Fibroblast of mammary gland (primary cell): ENCODE measurements around the gene RHOJ.
"Not testable (repeated sequence)": the region's sequence is repeated elsewhere in the genome, so short reads cannot be mapped to it uniquely, and the experiment has no call there.

Experiments used
- DNase-seq: peaks from one replicate; pipeline ENCODE4 v3.0.0-alpha.2; 2010; ENCODE audit warnings: low read depth
- H3K4me3 ChIP-seq: 2 replicates; pipeline ENCODE4 v1.5.1; 2011; ENCODE audit warnings: low read depth, mild to moderate bottlenecking, low read length, moderate library complexity; ENCODE audit not compliant: control insufficient read depth
- CTCF ChIP-seq: conservative IDR thresholded peaks from 2 replicates; pipeline ENCODE4 v1.5.1; 2011; ENCODE audit warnings: low read depth, low read length, inconsistent platforms; ENCODE audit not compliant: control insufficient read depth, insufficient read depth

The RHOJ gene

DNA sequence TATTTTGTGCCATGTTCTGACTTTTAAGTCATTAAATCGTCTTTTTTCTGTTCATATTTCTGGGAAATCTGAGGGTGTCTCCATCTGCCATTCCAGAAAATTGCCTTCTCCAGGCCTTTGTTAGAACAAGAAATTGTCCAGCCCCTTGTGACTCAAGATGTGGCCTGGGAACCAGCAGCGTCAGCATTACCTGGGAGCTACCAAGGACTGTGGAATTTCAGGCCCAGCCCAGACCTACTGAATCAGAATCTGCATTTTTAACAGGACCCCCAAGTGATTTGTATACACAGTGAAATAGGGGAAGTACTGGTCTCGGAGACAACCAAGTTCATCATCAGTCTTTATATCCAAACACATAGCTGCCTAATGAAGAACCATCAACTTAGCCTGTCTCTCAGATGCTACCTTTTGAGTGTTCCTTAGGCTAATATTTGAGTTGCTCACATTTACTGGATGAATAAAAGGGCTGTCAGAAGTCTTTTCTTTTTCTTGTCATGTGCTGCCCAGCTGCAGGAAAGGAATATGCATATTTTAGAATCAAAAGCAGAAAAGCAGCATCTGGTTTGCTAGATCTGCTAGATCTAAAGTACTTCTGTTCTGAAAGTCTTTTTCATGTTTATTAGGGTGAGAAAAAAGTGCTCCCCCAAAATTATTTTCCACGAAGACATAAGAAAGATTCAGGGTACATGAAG is 93.3 kb downstream of the RHOJ start:
- no peak for TF ChIP-seq CTCF
- H3K4me3 ChIP-seq: no peak overlapping the region
- no peak for DNase-seq

- H3K4me3 ChIP-seq: no peak overlapping the region
- TF ChIP-seq CTCF: no peak
- DNase-seq: no peak
Measured at GRCh38 chr14:63299351-63300110, 95.3 kb downstream of the RHOJ start.

DNA sequence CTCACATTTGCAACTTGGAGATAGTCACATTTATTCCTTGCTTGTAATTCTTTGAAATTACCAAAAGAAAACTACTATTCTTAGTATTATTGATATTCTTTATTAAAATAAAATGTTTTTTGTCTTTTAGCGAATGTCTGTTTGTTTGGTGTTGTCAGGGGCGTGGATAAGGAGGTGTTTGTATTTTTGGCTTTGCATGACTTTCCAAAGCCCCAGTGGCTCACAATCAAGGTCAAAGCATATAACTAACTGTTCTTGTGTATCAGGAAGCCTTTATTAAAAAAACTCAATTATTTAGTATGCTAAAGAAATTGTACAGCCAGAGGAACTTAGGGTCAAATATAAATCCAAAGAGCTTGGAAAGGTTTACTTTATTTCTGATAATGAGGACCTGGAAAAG is 96.6 kb downstream of the RHOJ start:
- no peak overlapping the region for H3K4me3 ChIP-seq
- no peak for TF ChIP-seq CTCF
- DNase-seq: no peak

DNA sequence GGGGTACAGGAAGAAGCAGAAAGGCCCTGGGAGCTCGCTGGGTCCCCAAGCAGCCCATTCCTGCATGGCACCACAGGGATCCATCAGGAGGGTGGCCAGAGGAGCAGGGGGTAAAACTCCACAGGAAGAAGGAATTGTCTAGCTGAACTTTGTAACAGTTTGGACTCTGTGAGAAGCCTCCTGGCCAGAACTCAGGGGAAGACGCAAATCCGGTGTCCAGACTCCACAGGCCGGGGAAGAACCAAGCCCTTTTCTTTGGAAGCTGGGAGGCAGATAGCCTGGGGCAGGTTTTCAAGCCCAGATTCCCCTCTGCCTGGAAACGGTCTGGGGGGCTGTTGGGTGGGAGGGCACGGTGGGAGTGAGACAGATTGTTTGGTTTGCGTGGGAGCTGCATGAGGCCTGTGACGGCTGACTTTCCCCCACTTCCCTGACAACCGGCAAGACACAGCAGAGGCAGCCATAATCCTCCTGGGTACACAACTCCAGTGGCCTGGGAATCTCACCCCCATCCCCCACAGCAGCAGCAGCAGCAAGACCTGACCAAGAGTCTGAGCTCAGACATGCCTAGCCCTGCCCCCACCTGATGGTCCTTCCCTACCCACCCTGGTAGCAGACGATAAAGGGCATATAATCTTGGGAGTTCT is 97.8 kb downstream of the RHOJ start:
- no peak overlapping the region for H3K4me3 ChIP-seq
- DNase-seq: no peak
- no peak for TF ChIP-seq CTCF

DNA sequence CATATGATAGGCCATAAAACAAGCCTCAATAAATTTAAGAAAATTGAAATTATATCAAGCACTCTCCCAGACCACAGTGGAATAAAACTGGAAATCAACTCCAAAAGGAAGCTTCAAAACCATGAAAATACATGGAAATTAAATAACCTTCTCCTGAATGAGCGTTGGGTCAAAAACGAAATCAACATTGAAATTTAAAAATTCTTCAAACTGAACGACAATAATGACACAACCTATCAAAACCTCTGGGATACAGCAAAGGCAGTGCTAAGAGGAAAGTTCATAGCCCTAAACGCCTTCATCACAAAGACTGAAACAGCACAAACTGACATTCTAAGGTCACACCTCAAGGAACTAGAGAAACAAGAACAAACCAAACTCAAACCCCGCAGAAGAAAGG is 100.2 kb downstream of the RHOJ start:
- not testable (repeated sequence) for DNase-seq, H3K4me3 ChIP-seq

- peak; percentile 54 for TF ChIP-seq CTCF
- DNase-seq: peak; percentile 15
Measured at GRCh38 chr14:63308723-63309317, 104.6 kb downstream of the RHOJ start.

GRCh38 chr14:63318835-63319234 is 114.6 kb downstream of the RHOJ start, which contains the start of gene GPHB5:
Gene GPHB5, minus strand, starts transcription at chr14:63318935. Its CDS starts 1,086 bp downstream, at chr14:63317849.
- TF ChIP-seq CTCF: no peak
- no peak within 1 kb of the TSS for H3K4me3 ChIP-seq
- DNase-seq: no peak

More at GRCh38 chr14:63308723-63309317, 104.6 kb downstream of the RHOJ start:
- H3K4me3 ChIP-seq: no peak overlapping the region
